Heart left ventricle (tissue), 16 donors: ENCODE results near the gene PMM2. TPM values are rescaled to one million over a fixed set of nuclear protein-coding genes. Genes with fewer than 3 reads are reported as not detected.

Source experiments
- ATAC-seq, 4 donors: fragments of 200-7000 bp; cut with Tn5 transposase; one replicate each; pipeline ENCODE4 v1.9.1; 2020 to 2022; ENCODE audit warnings: moderate library complexity in 4 of 4, mild to moderate bottlenecking in 3 of 4, moderate number of reproducible peaks in 1 of 4
- DNase-seq, 5 donors: peaks; one replicate each; pipeline ENCODE4 v3.0.0-alpha.2; 2020
- H3K27ac ChIP-seq, 12 donors: fragments of 200-600 bp; sonication (generic) in 4 of 12; one replicate each; pipeline versions ENCODE4 v1.5.0 to v1.8.0; 2016 to 2022; ENCODE audit warnings: mild to moderate bottlenecking in 2 of 12
- H3K27me3 ChIP-seq, 9 donors: fragments of 200-600 bp; sonication (generic) in 2 of 9; one replicate each; pipeline versions ENCODE4 v1.5.1 to v1.8.0; 2016 to 2022; ENCODE audit warnings: mild to moderate bottlenecking in 3 of 9
- H3K36me3 ChIP-seq, 9 donors: fragments of 200-600 bp; sonication (generic) in 2 of 9; one replicate each; pipeline versions ENCODE4 v1.5.0 to v1.8.0; 2018 to 2022; ENCODE audit warnings: mild to moderate bottlenecking in 2 of 9
- H3K4me1 ChIP-seq, 12 donors: fragments of 200-600 bp; sonication (generic) in 4 of 12; one replicate each; pipeline versions ENCODE4 v1.5.0 to v1.8.0; 2016 to 2022; ENCODE audit warnings: mild to moderate bottlenecking in 3 of 12
- H3K4me3 ChIP-seq, 12 donors: fragments of 200-600 bp; sonication (generic) in 4 of 12; one replicate each; pipeline versions ENCODE4 v1.5.0 to v1.8.0; 2017 to 2022; ENCODE audit warnings: mild to moderate bottlenecking in 9 of 12, moderate library complexity in 4 of 12
- H3K9me3 ChIP-seq, 12 donors: fragments of 200-600 bp; sonication (generic) in 4 of 12; one replicate each; pipeline versions ENCODE4 v1.5.0 to v1.8.0; 2016 to 2022; ENCODE audit warnings: mild to moderate bottlenecking in 1 of 12
- CTCF ChIP-seq, 12 donors: fragments of 200-600 bp; sonication (generic) in 4 of 12; IDR thresholded peaks; one replicate each; pipeline versions ENCODE4 v1.5.0 to v1.8.0; 2018 to 2022; ENCODE audit warnings: antibody characterized with exemption in 12 of 12, mild to moderate bottlenecking in 5 of 12
- POLR2A ChIP-seq, 2 donors: fragments of 450-650 bp; IDR thresholded peaks; one replicate each; pipeline ENCODE4 v1.6.1; 2017; ENCODE audit warnings: antibody characterized with exemption in 2 of 2, mild to moderate bottlenecking in 2 of 2, moderate library complexity in 2 of 2
- WGBS, 4 donors: extraction: QIAGEN DNeasy Blood & Tissue Kit in 2 of 4; methylation state at CpG; one replicate each; pipeline versions ENCODE4 v1.1.5 to v1.1.7; 2013 to 2018; 5-methylcytosine and 5-hydroxymethylcytosine counted together
- intact Hi-C, 10 donors: fragments of 100-400 bp; cut with DNase I; formaldehyde crosslinking; loops; one replicate each; pipeline versions ENCODE4 v1.11.1 to v1.14.2; 2022
- polyA plus RNA-seq, 2 donors: library from polyadenylated mRNA; stranded (reverse); fragments of 200-250 nt; gene quantifications; one replicate each; pipeline ENCODE4 v1.2.3, GENCODE V29; 2013
- total RNA-seq, 9 donors: library from RNA; depleted of rRNA in 2 of 9; stranded (reverse); fragments of >200 nt in 2 of 9; fragmentation: NEBNext Ultra II Directional in 3 of 9; extraction: Animal tissue kit (Norgen Biotek cat#: 25700) in 3 of 9; gene quantifications; one replicate each; pipeline versions ENCODE4 v1.1.0 to v1.2.4, GENCODE V29; 2016 to 2023
- donor health status: ischemic (EF 13 %, LVEDD 7.1; RV severe dilation, severe dysfunction).
- donor health status: healthy with polysubstance abuse.
- donor health status: DM: no; HTN: yes; CAD: no.
- donor health status: DM: no; HTN: no; CAD: no.
- donor health status: ischemic (EF 25% LVEDD 6.9; RV normal size, moderate dysfunction).
- donor health status: ischemic (EF 25% LVEDD 5.7; RV mildly dilated, moderate dysfunction).
- donor health status: healthy.
- donor health status: DM: yes; HTN: yes; CAD: no.
- donor health status: ischemic (EF 35%, LVEDD 5.7; RV mildly dilated, moderate dysfunction).
- donor health status: nonischemic (EF 11% LVEDD 7.7; RV severe dilation, severe dysfunction).
- donor health status: DM: yes; HTN: yes; CAD: no.
- donor health status: PGD.
- donor health status: ischemic (EF 29% LVEDD 5.4; RV normal size, mild dysfunction).
- donor health status: nonischemic (EF 23%, LVEDD 6.1; RV moderate dilation, normal function).

The PMM2 gene
- total and polyA plus RNA-seq, 11 donors, result 9.8 to 29.4 (median 13.4) TPM

GRCh38 chr16:8880839-8881510, 83.3 kb downstream of the PMM2 start:
- WGBS, 4 donors, result 90 to 93% (median 91%) methylated on average over 8 of the region's 8 CpGs
- TF ChIP-seq CTCF (IDR thresholded peaks at IDR 0.05) (no peak), POLR2A (IDR thresholded peaks at IDR 0.05) (no peak)
- Histone ChIP-seq H3K27me3 (peaks cover 0 to 5% (median 0%) of the 10 kb centered on the region in 9 donors), H3K36me3 (no peaks in the 10 kb centered on the region), H3K27ac (no peak overlapping the region), H3K9me3 (no peaks in the 10 kb centered on the region), H3K4me1 (peaks cover 0 to 8% (median 6%) of the 10 kb centered on the region in 12 donors), H3K4me3 (no peak overlapping the region)
- DNase-seq (no peak), ATAC-seq (no peak)
- intact Hi-C loops, result loop anchor here (1.0 to 10.0 kb wide), 11 partner anchors 84 to 316 kb away; partner anchors contain the start of genes PMM2 (in 4 of the 10) and TMEM186 (in 4 of the 10)

GRCh38 chr16:8882041-8882617, 84.5 kb downstream of the PMM2 start, which contains the start of gene LITAFD:
Gene LITAFD, plus strand, starts transcription at chr16:8882351. Its CDS starts 2,005 bp downstream, at chr16:8884356.
- no peak for DNase-seq
- H3K4me3 ChIP-seq, result no peak within 1 kb of the TSS
- peaks cover 0 to 16% (median 11%) of the 10 kb centered on the region in 12 donors for H3K4me1 ChIP-seq
- H3K27ac ChIP-seq, result no peak within 1 kb of the TSS
- ATAC-seq, result no peak
- 65 to 80% (median 73%) methylated on average over 5 to 10 of the region's 10 CpGs for WGBS, 4 donors
- no peak for TF ChIP-seq CTCF (IDR thresholded peaks at IDR 0.05)
- no peak for TF ChIP-seq POLR2A (IDR thresholded peaks at IDR 0.05)
- no peaks in the 10 kb centered on the region for H3K9me3 ChIP-seq
- peaks cover 0 to 5% (median 0%) of the 10 kb centered on the region in 9 donors for H3K27me3 ChIP-seq
- intact Hi-C loops, result loop anchor here in 9 of 10 donors (5.0 to 10.0 kb wide), 5 partner anchors 85 to 317 kb away; partner anchors contain the start of genes PMM2 (in 2 of the 9) and TMEM186 (in 2 of the 9)
- H3K36me3 ChIP-seq, result no peaks in the 10 kb centered on the region

GRCh38 chr16:8882725-8883377, 85.2 kb downstream of the PMM2 start:
- ATAC-seq (no peak), DNase-seq (no peak)
- Histone ChIP-seq H3K4me3 (no peak overlapping the region), H3K9me3 (no peaks in the 10 kb centered on the region), H3K36me3 (no peaks in the 10 kb centered on the region), H3K27ac (no peak overlapping the region), H3K4me1 (peaks cover 0 to 20% (median 14%) of the 10 kb centered on the region in 12 donors), H3K27me3 (peaks cover 0 to 5% (median 0%) of the 10 kb centered on the region in 9 donors)
- TF ChIP-seq CTCF (IDR thresholded peaks at IDR 0.05), result no peak
- TF ChIP-seq POLR2A (IDR thresholded peaks at IDR 0.05), result no peak
- WGBS, 4 donors, result 83 to 88% (median 86%) methylated on average over 15 to 17 of the region's 17 CpGs
- intact Hi-C loops, result loop anchor here in 9 of 10 donors (5.0 to 10.0 kb wide), 5 partner anchors 86 to 318 kb away; partner anchors contain the start of genes PMM2 (in 2 of the 9) and TMEM186 (in 2 of the 9)
